ENCODE data around the gene CIT.
"Not testable (repeated sequence)": the region's sequence is repeated elsewhere in the genome, so short reads cannot be mapped to it uniquely, and the experiment has no call there.

Gene CIT

DNA sequence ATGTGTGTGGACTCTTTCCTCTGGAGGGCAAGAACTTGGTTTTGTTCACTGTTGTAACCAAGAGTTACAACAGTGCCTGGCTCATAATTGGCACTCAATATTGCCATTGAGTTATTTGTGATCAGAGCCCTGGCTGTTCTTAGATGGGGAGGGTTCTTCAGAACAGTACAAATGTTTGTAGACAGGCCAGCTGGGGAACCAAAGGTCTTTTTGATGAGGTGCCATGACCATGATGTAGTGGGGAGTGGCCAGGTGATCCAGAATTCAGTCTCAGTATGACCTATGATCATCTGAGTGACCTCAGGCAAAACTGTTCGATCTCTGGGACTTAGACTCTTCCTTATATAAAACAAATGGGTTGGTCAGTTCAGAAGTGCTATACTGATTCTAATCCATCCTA, 212.5 kb downstream of the CIT start:
- H3K4me3 ChIP-seq (ENCODE audit: low read depth, low read length) = no peak overlapping the region
- TF ChIP-seq, protein P1, sequence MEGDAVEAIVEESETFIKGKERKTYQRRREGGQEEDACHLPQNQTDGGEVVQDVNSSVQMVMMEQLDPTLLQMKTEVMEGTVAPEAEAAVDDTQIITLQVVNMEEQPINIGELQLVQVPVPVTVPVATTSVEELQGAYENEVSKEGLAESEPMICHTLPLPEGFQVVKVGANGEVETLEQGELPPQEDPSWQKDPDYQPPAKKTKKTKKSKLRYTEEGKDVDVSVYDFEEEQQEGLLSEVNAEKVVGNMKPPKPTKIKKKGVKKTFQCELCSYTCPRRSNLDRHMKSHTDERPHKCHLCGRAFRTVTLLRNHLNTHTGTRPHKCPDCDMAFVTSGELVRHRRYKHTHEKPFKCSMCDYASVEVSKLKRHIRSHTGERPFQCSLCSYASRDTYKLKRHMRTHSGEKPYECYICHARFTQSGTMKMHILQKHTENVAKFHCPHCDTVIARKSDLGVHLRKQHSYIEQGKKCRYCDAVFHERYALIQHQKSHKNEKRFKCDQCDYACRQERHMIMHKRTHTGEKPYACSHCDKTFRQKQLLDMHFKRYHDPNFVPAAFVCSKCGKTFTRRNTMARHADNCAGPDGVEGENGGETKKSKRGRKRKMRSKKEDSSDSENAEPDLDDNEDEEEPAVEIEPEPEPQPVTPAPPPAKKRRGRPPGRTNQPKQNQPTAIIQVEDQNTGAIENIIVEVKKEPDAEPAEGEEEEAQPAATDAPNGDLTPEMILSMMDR (IDR thresholded peaks at IDR 0.05; ENCODE audit: insufficient read depth, low read depth, low read length, missing control alignments) = no peak
- DNase-seq (ENCODE audit: low read depth) = no peak

DNA sequence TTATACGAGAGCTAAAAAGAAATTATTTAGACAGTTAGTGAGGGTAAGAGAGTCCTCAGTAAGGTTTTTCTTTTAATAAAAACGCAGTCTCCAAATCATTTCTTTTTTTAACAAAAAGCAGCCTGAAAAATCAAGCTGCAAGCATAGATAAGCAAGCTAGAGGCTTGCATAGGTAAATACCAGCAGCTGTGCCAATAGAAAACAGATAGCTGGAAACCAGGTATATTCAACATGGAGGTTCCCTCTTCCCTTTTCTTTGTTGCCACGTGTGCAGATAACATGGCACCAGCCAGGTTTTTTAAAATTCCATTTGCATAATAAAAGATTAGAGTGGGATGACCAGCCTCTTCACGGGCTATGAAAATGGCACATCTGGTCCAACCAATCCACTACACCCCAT, 215.2 kb downstream of the CIT start:
- TF ChIP-seq, protein P1 (IDR thresholded peaks at IDR 0.05; ENCODE audit: insufficient read depth, low read depth, low read length, missing control alignments) = no peak
- DNase-seq (ENCODE audit: low read depth) = no peak
- H3K4me3 ChIP-seq (ENCODE audit: low read depth, low read length) = no peak overlapping the region

DNA sequence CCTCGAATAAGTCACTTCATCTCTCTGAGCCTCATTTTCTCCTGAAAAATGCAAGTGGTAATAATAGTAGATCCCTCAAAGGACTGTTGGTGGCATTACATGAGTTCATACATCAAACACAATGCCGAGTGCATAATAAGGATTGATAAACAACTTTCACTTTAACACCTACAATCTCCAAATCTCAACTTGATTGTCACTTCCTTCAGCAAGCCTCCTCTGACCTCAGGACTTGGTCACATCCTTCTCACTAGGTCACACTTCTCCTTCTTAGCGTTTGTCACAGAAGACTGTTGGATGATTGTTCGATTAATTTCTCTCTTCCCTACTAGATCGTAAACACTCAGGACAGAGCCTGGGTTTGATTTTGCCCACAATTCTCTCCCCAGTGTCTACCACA, 217.0 kb downstream of the CIT start:
- TF ChIP-seq, protein P1 (IDR thresholded peaks at IDR 0.05; ENCODE audit: insufficient read depth, low read depth, low read length, missing control alignments) = no peak
- no peak overlapping the region; the same call in 1 of the 2 replicates for H3K4me3 ChIP-seq (ENCODE audit: low read depth, low read length)
- DNase-seq (ENCODE audit: low read depth) = no peak

DNA sequence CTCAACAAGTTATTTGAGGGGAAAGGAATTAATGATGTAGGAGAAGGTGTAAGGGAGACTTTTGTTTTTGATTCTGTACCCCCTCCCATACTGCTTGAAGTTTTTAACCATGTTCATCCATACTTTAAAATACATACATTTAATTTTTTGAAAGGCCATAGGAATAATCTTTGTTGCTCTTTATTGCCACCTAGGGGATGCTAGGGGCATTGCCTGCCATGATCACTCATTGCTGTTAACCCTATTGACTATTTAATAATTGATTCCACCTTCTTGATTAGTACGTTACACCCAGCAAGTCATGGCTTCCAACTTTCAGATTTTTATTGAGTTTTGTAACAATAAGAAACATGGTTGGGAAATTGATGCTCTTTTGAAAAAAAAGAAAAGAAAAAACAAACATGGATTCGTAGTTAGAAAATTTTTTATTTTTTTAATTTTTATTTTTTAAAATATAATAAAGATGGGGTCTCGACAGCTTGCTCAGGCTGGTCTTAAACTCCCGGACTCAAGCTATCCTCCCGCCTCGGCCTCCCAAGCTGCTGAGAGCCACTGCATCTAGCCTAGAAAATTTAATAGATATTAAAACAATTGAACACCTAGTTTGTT, 217.7 kb downstream of the CIT start:
- TF ChIP-seq, protein P1 (IDR thresholded peaks at IDR 0.05; ENCODE audit: insufficient read depth, low read depth, low read length, missing control alignments) = peak; percentile 74
- DNase-seq (ENCODE audit: low read depth) = peak; percentile 46
- H3K4me3 ChIP-seq (ENCODE audit: low read depth, low read length) = no peak overlapping the region

DNA sequence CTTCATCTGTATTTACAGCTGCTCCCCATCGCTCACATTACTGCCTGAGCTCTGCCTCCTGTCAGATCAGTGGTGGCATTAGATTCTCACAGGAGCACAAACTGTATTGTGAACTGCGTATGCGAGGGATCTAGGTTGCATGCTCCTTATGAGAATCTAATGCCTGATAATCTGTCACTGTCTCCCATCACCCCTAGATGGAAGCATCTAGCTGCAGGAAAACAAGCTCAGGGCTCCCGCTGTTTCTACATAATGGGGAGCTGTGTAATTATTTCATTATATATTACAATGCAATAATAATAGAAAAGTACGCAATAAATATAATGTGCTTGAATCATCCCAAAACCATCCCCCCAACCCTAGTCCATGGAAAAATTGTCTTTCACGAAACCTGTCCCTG, 219.0 kb downstream of the CIT start:
- not testable (repeated sequence) for DNase-seq (ENCODE audit: low read depth); H3K4me3 ChIP-seq (ENCODE audit: low read depth, low read length)

DNA sequence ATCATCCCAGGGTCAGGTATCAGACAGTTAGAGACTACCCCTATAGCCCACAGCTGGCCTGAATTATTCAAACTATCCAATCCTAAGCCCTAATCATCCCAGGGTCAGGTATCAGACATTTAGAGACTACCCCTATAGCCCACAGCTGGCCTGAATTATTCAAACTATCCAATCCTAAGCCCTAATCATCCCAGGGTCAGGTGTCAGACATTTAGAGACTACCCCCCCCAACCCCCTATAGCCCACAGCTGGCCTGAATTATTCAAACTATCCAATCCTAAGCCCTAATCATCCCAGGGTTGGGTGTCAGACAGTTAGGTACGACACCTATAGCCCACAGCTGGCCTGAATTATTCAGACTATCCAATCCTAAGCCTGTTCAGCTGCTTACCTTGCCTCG, 220.1 kb downstream of the CIT start:
- DNase-seq (ENCODE audit: low read depth); H3K4me3 ChIP-seq (ENCODE audit: low read depth, low read length): not testable (repeated sequence)

DNA sequence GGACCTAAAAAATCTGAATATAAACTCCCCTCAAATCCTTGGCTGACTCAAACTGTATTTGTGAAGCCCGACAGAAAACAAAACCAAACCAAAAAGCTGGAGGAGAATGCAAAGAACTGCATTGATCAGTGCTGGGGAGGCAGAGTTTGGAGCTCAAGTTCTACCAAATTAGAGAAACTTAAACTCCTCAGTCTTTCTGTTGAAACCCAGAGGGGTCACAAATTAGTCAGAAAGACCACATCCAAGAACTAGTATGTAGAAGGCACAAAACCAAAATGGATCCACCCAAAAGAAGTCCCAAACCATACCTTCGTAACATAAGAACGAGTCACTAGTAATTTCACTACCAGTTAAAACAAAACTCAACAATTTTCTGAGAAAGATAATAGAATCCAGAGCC, 224.5 kb downstream of the CIT start:
- no peak overlapping the region for H3K4me3 ChIP-seq (ENCODE audit: low read depth, low read length)
- no peak for DNase-seq (ENCODE audit: low read depth)
- TF ChIP-seq, protein P1 (IDR thresholded peaks at IDR 0.05; ENCODE audit: insufficient read depth, low read depth, low read length, missing control alignments) = no peak

DNA sequence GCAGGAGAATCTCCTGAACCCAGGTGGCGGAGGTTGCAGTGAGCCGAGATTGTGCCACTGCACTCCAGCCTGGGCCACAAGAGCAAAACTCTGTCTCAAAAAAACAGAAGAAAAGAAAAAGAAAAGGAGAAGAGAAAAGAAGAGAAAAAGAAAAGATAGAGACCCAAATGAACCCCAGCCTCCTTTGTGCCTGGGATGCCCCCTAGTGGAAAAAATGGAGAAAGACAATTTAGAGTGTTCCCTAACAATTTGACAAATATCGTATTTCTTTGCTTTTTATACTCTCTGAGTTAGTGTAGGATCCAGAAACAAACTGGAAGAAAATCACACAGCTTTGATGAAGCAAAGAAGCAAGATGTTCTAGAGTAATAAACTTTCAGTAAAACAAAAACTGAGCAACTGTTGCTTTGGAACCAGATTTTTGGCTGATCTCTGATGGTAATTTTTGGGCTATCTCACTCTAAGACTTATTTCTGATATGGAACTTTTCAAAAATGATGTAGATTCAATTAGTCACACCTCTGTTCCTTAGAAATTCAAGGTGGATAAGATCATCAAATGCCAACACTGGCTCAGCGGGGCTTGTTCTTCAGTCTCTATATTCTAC, 227.8 kb downstream of the CIT start:
- no peak overlapping the region for H3K4me3 ChIP-seq (ENCODE audit: low read depth, low read length)
- DNase-seq (ENCODE audit: low read depth) = no peak
- TF ChIP-seq, protein P1 (IDR thresholded peaks at IDR 0.05; ENCODE audit: insufficient read depth, low read depth, low read length, missing control alignments) = peak; percentile 69

All from GM12865 (cell line).